Adrenal gland (tissue), 5 donors: ENCODE results near the gene ALX3.

Source experiments
- CTCF ChIP-seq, 6 experiments: fragments of 450-650 bp in 4 of 6; fragments of 200-600 bp in 2 of 6; sonication (generic) in 1 of 6; IDR thresholded peaks; 1 replicate in 5 of 6; 2 replicates in 1 of 6; pipeline versions ENCODE4 v1.5.1 to v1.8.0; 2016 to 2021; ENCODE audit warnings: antibody characterized with exemption in 6 of 6, mild to moderate bottlenecking in 2 of 6, moderate library complexity in 1 of 6
- POLR2A ChIP-seq, 2 donors: fragments of 450-650 bp; IDR thresholded peaks; one replicate each; pipeline ENCODE4 v1.6.1; 2017; ENCODE audit warnings: antibody characterized with exemption in 2 of 2, mild to moderate bottlenecking in 2 of 2, moderate library complexity in 1 of 2
- donor health status: DM: no; HTN: no; CAD: no.

- TF ChIP-seq CTCF (IDR thresholded peaks at IDR 0.05) (no peak), POLR2A (IDR thresholded peaks at IDR 0.05) (no peak)
These were observed at the start of gene ALX3 for GRCh38 chr1:110070671-110071242.
